Measurements from ENCODE around the gene SPINK6. TPM values are rescaled to one million over a fixed set of nuclear protein-coding genes. Genes with fewer than 3 reads are reported as not detected.

Gene SPINK6
- total RNA-seq, 1 experiment from 2014 or later = not detected

DNA sequence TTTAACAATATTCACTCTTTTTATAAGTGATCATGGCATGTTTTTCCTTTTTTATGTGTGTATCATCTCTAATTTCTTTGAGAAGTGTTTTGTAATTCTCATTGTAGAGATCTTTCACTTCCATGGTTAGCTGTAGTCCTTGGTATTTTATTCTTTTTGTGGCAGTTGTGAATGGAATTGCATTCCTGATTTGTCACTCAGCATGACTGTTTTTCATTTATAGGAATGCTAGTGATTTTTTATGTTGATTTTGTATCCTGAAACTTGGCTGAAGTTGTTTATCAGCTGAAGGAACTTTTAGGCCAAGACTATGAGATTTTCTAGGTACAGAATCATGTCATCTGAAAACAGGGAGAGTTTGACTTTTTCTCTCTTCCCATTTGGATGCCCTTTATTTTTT, 52.6 kb downstream of the SPINK6 start:
- no peaks in the 10 kb centered on the region for H3K9me2 ChIP-seq (ENCODE audit: insufficient read depth)
- H3K36me3 ChIP-seq (ENCODE audit: control insufficient read depth in 1 of 2, insufficient read depth in 2 of 2, low read length in 2 of 2) = no peaks in the 10 kb centered on the region
- ChIA-PET RAD21 (ENCODE audit: low non-redundant PET in 1 of 2, low total read pairs in 2 of 2, uncharacterized antibody in 2 of 2, unreplicated experiment in 2 of 2) (no interaction called here), CTCF (no interaction called here), POLR2A (no interaction called here)
- H2AFZ ChIP-seq (ENCODE audit: low read depth, low read length, poor library complexity, severe bottlenecking) = no peak overlapping the region
- DNase-seq (ENCODE audit: low read depth, low spot score) (no peak), ATAC-seq (no peak)
- no peak overlapping the region for H3K4me2 ChIP-seq (ENCODE audit: low read length)
- TF ChIP-seq, protein P1, sequence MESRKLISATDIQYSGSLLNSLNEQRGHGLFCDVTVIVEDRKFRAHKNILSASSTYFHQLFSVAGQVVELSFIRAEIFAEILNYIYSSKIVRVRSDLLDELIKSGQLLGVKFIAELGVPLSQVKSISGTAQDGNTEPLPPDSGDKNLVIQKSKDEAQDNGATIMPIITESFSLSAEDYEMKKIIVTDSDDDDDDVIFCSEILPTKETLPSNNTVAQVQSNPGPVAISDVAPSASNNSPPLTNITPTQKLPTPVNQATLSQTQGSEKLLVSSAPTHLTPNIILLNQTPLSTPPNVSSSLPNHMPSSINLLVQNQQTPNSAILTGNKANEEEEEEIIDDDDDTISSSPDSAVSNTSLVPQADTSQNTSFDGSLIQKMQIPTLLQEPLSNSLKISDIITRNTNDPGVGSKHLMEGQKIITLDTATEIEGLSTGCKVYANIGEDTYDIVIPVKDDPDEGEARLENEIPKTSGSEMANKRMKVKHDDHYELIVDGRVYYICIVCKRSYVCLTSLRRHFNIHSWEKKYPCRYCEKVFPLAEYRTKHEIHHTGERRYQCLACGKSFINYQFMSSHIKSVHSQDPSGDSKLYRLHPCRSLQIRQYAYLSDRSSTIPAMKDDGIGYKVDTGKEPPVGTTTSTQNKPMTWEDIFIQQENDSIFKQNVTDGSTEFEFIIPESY (IDR thresholded peaks at IDR 0.05; ENCODE audit: extremely low read depth, insufficient replicate concordance, low read length) = no peak
- TF ChIP-seq RAD21 (IDR thresholded peaks at IDR 0.05; ENCODE audit: low read depth) = no peak
- TF ChIP-seq, protein P2, sequence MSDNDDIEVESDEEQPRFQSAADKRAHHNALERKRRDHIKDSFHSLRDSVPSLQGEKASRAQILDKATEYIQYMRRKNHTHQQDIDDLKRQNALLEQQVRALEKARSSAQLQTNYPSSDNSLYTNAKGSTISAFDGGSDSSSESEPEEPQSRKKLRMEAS (IDR thresholded peaks at IDR 0.05) = no peak
- TF ChIP-seq POLR2AphosphoS5 (IDR thresholded peaks at IDR 0.05; ENCODE audit: low read depth, low read length) = no peak
- TF ChIP-seq SP1 (IDR thresholded peaks at IDR 0.05; ENCODE audit: low read depth) = no peak
- H3K79me2 ChIP-seq (ENCODE audit: insufficient read depth, low read length) = no peaks in the 10 kb centered on the region
- H3K27ac ChIP-seq (ENCODE audit: low read depth, low read length) = no peak overlapping the region
- no peak overlapping the region for H3K9ac ChIP-seq (ENCODE audit: low read length)
- H3K9me3 ChIP-seq (ENCODE audit: control insufficient read depth in 1 of 2, insufficient read depth in 1 of 2, low read depth in 1 of 2, low read length in 2 of 2) = no peaks in the 10 kb centered on the region
- BruUV-seq (replicated peaks) = no TSS peak
- no peaks in the 10 kb centered on the region for H4K20me1 ChIP-seq (ENCODE audit: insufficient read depth)
- H3K4me3 ChIP-seq (replicated peaks in 1 of 2; ENCODE audit: low read depth in 1 of 2, low read length in 2 of 2) = no peak overlapping the region
- intact Hi-C loops (cut with micrococcal nuclease) = no loop called here
- no peaks in the 10 kb centered on the region for H3K4me1 ChIP-seq (ENCODE audit: control insufficient read depth in 1 of 2, insufficient read depth in 2 of 2, low read length in 2 of 2)
- no peaks in the 10 kb centered on the region for H3K27me3 ChIP-seq (ENCODE audit: insufficient read depth, low read length)

DNA sequence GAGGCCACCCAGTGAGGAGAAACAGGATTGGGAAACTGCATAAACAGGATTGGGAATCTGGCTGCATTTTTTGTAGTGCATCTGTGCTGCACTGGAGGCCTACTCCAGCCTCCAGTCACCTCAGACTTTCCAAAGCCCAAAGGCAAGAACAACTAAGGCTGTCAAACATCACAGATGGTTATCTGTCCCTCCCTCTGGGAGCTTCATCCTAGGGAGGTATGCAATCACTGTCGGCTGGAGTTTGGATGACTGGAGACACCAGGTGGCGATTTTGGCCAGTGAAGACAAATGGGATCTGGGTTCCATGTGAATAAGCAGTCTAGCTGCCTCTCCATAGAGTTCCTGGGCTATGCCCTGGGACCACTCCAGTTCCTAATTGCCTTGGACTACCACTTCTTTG, 56.4 kb downstream of the SPINK6 start:
- H2AFZ ChIP-seq (ENCODE audit: low read depth, low read length, poor library complexity, severe bottlenecking) = no peak overlapping the region
- no peak overlapping the region for H3K4me2 ChIP-seq (ENCODE audit: low read length)
- no TSS peak for BruUV-seq (replicated peaks)
- H3K27ac ChIP-seq (ENCODE audit: low read depth, low read length) = no peak overlapping the region
- no peaks in the 10 kb centered on the region for H3K27me3 ChIP-seq (ENCODE audit: insufficient read depth, low read length)
- H3K9ac ChIP-seq (ENCODE audit: low read length) = no peak overlapping the region
- ChIA-PET RAD21 (ENCODE audit: low non-redundant PET in 1 of 2, low total read pairs in 2 of 2, uncharacterized antibody in 2 of 2, unreplicated experiment in 2 of 2) (no interaction called here), CTCF (no interaction called here), POLR2A (no interaction called here)
- no peaks in the 10 kb centered on the region for H3K9me2 ChIP-seq (ENCODE audit: insufficient read depth)
- H3K36me3 ChIP-seq (ENCODE audit: control insufficient read depth in 1 of 2, insufficient read depth in 2 of 2, low read length in 2 of 2) = no peaks in the 10 kb centered on the region
- no peaks in the 10 kb centered on the region for H3K4me1 ChIP-seq (ENCODE audit: control insufficient read depth in 1 of 2, insufficient read depth in 2 of 2, low read length in 2 of 2)
- DNase-seq (ENCODE audit: low read depth, low spot score) (no peak), ATAC-seq (no peak)
- H3K4me3 ChIP-seq (replicated peaks in 1 of 2; ENCODE audit: low read depth in 1 of 2, low read length in 2 of 2) = no peak overlapping the region
- H3K79me2 ChIP-seq (ENCODE audit: insufficient read depth, low read length) = no peaks in the 10 kb centered on the region
- no peaks in the 10 kb centered on the region for H3K9me3 ChIP-seq (ENCODE audit: control insufficient read depth in 1 of 2, insufficient read depth in 1 of 2, low read depth in 1 of 2, low read length in 2 of 2)
- intact Hi-C loops (cut with micrococcal nuclease) = no loop called here
- no peaks in the 10 kb centered on the region for H4K20me1 ChIP-seq (ENCODE audit: insufficient read depth)
- TF ChIP-seq TCF7L2 (IDR thresholded peaks at IDR 0.05; ENCODE audit: borderline replicate concordance, extremely low read depth, insufficient read depth, insufficient read length) (no peak), ZFX (IDR thresholded peaks at IDR 0.05) (no peak), FOSL1 (IDR thresholded peaks at IDR 0.05; ENCODE audit: low read depth) (no peak), REST (IDR thresholded peaks at IDR 0.05; ENCODE audit: low read depth) (no peak), CEBPB (IDR thresholded peaks at IDR 0.05; ENCODE audit: low read depth) (no peak), EGR1 (IDR thresholded peaks at IDR 0.05; ENCODE audit: low read depth) (no peak), ZNF274 (IDR thresholded peaks at IDR 0.05; ENCODE audit: low read depth, low read length) (no peak), YY1 (IDR thresholded peaks at IDR 0.05; ENCODE audit: extremely low read depth, insufficient replicate concordance, low read depth, low read length) (no peak), SRF (IDR thresholded peaks at IDR 0.05; ENCODE audit: low read depth) (no peak), SP1 (IDR thresholded peaks at IDR 0.05; ENCODE audit: low read depth) (no peak), JUND (IDR thresholded peaks at IDR 0.05) (no peak), SIN3A (IDR thresholded peaks at IDR 0.05; ENCODE audit: low read depth) (no peak), ELF1 (IDR thresholded peaks at IDR 0.05; ENCODE audit: borderline replicate concordance, low read depth) (no peak)
- TF ChIP-seq, protein P2 (IDR thresholded peaks at IDR 0.05) = no peak
